ENCODE data around the gene GPR180.

GPR180 gene

GRCh38 chr13:94656176-94656575 is 54.5 kb downstream of the GPR180 start:
- no peak for DNase-seq (ENCODE audit: low read depth)

- no peak for DNase-seq (ENCODE audit: low read depth)
Measured at GRCh38 chr13:94656766-94657165, 55.1 kb downstream of the GPR180 start.

DNA sequence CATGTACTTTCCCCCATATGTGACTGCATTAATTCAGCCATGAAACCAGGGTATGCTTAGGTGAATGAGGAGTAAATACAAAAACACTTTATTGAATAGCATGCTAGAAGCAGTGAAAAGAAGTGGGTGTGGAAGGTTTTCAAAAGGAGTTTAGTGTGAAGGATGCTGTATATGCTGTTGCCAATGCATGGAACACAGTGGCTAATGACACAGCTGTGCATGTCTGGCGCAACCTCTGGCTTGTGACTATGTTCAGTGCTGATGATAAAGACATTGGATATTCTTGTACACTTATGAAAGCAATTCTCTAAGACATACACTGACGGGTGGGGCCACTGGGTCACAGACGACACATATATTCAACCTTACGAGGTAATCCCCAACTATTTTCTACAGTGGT is 55.5 kb downstream of the GPR180 start:
- no peak for DNase-seq (ENCODE audit: low read depth)

GRCh38 chr13:94658926-94659597 is 57.4 kb downstream of the GPR180 start:
- DNase-seq (ENCODE audit: low read depth): no peak

DNA sequence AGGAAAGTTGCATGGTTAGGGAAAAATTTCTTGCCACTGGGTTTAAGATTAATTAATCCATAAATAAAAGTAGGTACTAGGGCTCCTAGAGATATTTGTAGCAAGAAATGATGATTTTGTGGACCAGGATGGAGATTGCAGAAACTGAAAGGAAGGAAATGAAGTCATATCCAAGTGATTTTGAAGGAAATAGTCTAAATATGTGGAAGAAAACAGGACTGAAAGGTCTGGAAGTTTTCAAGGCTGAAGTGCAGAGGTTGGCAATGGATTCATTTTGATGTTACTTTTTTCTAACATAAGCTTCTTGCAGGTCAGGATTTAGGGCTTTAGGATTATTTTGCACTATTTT is 57.9 kb downstream of the GPR180 start:
- no peak for DNase-seq (ENCODE audit: low read depth)

GRCh38 chr13:94660695-94661326 is 59.2 kb downstream of the GPR180 start:
- DNase-seq (ENCODE audit: low read depth): no peak

GRCh38 chr13:94661406-94661805 is 59.7 kb downstream of the GPR180 start:
- no peak for DNase-seq (ENCODE audit: low read depth)

DNA sequence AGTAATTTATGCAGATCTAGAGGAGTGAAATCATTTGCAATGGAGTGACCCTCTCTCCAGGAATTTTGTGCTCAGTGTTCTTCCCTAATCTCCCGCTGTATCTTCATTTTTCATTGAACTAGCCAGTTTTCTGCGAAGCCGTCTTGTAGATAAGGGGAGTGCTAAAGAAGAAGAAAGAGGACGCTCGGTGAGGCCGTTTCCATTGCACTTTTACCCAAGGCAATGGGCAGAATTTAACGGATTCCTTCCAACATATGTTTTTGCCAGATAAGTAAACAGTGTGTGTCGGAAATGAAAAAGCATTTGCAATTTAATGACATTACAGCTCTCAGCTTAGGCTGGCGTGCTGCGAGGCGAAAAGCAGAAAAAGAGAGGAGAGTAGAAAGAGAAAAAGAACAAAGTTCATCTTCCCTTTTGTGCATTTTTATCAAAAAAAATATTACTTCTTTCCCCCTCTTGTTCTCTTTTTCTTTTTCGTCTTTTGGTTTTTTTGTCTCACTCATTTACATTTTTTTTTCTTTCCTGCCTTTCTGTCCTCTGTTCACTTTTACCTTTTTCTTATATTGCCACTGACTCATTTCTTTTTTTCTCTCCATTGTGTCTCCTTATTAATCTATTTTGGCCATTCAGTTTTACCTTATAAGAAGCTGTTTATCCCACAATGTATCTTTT is 60.8 kb downstream of the GPR180 start:
- no peak for DNase-seq (ENCODE audit: low read depth)

DNA sequence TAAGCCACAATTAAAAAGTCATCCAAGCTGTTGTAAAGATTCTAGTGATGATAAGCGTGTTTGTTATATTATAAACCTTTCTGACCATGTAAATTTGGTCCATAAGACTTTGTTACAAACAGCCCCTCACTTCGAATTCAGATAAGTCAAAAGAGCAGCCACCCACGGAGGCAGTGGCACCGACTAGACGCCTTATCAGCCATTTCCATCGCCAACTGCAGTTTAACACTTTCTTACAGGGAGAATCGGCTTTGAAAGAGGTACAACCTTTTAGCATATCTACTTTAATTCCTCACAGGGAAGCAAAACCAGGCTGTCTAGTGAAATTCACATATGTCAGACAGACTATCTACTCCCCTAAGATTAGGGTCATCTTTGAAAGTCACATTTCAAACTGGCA is 63.2 kb downstream of the GPR180 start:
- no peak for DNase-seq (ENCODE audit: low read depth)

GRCh38 chr13:94666065-94666464 is 64.4 kb downstream of the GPR180 start:
- DNase-seq (ENCODE audit: low read depth): no peak

DNA sequence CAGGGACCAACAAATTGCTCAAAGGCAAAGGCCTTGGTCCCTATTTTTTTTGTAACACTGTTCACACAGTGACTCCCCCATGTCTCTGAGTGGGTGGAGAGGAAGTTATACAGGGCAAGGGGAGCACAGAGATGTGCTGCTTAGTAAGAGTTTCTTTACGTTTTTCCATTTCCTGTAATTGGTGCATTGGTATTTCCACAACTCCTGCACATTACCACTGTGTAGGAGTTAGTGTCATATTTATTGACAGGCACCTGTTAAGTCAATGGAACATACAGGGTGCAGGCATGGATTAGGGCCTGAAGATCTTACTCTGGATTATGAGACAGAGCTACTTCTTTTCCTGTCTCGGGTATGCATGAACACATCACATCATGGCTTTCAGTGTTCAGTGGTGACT is 65.5 kb downstream of the GPR180 start:
- no peak for DNase-seq (ENCODE audit: low read depth)

DNA sequence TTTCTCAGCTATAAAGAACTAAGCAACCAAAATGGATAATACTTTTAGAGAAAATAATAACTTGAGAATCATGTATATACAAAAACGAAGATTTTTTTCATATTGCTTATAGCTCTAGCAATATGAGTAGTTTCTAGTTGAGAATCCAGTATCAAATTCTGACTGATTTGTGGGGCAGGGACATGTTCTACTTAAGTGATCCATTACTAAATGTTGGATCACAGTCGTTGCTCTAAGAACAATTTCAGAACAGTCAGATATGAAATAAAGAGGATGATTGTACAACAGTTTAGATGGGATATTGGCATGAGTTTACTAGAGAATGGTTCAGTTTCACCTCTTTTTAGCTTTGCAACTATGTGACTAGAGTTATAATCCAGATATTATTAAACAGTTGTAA is 70.7 kb downstream of the GPR180 start:
- no peak for DNase-seq (ENCODE audit: low read depth)

- no peak for DNase-seq (ENCODE audit: low read depth)
Measured at GRCh38 chr13:94673851-94674250, 72.2 kb downstream of the GPR180 start.

DNA sequence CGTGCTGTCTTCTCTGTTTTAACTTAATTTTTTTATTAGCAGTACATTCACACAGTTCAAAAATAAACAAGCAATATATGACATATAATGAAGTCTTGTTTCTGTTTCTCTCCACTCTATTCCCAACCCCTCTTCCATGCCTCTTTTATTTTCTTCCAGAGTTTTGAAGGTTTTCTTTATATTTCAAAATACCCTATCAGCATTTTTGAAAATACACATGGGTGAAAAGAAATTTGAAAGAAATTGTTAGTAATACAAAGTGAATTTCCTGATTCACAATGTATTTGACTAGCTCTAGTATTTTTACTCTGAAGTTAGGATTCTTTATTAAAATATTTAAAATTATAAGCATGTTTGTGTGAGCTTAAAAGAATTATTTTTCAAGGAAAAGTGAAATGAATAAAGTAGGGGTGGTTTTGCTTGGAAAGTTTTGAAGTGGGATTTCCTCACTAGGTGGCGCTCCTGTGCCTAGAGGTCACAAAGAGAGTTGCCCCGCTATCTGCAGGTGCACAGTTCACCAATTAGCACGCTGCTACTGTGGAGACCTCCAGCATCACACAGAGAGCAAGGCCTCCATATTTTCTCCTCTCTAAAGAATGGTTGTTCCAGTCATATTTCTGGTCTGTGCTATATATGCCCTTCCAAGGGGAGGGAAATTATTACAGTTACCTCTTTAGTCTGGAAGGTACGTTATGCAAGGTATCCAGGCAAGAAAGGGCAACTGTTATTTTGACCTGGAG is 73.1 kb downstream of the GPR180 start:
- no peak for DNase-seq (ENCODE audit: low read depth)

GRCh38 chr13:94677799-94678198 is 76.1 kb downstream of the GPR180 start:
- no peak for DNase-seq (ENCODE audit: low read depth)

DNA sequence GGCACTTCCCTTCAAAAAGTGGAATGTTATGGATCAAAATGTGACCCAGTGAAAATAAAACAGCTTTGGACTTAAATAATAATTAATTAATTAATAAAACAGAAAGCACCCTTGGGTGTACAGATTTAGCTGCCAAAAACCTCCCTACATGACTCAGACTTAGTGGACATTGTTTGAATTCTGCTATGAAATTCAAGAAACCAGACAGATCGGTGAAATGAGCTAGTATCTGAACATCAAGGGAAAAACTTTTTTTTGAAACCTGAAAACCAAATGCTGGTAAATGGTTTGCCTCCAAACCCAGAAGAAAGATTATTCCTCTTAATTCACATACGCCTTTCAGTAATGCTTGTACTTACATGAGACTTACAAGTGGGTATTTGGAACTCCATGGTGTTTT is 77.2 kb downstream of the GPR180 start:
- no peak for DNase-seq (ENCODE audit: low read depth)

GRCh38 chr13:94679614-94680013 is 78.0 kb downstream of the GPR180 start:
- no peak for DNase-seq (ENCODE audit: low read depth)

DNA sequence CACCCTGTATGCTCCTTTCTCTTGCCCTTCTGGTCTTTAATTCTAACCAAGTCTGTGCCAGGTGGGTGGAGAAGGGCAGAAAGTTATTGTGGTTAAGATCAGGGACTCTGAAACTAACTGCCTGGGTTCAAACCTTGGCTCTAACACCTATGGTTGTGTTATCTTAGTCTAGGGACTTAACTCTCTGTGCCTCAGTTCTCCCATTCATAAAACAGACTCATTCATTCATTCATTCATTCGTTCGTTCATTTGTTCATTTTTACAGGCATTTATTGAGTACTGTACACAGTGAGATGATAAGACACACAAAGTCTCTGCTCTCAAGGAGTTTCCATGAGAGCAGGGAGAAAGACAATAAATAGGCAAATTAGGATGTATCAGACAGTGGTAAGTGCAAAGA is 80.6 kb downstream of the GPR180 start:
- DNase-seq (ENCODE audit: low read depth): no peak

DNA sequence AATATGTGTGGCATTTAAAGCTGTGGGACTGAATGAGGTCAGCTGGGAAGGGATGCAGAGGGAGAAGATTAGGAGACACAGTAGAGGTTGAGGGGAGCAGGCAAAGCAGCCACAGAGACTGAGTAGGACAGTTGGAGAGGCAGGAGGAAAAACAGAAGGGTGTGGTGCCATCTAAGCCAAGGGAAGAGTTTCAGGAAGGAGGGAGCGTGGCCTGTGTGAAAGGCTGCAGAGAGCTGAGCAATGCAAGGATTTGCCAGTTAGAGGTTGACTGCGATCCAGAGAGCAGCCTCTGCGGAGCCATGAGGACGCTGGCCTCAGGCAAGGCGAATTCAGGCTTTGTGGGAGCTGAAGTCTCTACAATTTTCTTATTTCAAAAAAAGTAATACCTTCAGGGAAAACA is 81.8 kb downstream of the GPR180 start:
- no peak for DNase-seq (ENCODE audit: low read depth)

Measured in stimulated activated CD8-positive, alpha-beta memory T cell treated with anti-CD3 and anti-CD28 coated beads, Interleukin-12 subunit alpha, Interleukin-12 subunit beta, amount 100 ng/mL, for 4 hours (primary cell).